ENCODE results near the gene EYA4.

EYA4 gene

GRCh38 chr6:133430530-133430929, 189.4 kb downstream of the EYA4 start:
- Histone ChIP-seq H3K9me3 (ENCODE audit: control insufficient read depth in 1 of 2, low read length in 2 of 2) (no peaks in the 10 kb centered on the region), H3K4me1 (ENCODE audit: control insufficient read depth in 1 of 2, insufficient read depth in 2 of 2, low read length in 2 of 2) (no peaks in the 10 kb centered on the region), H3K4me3 (ENCODE audit: low read depth in 1 of 2, low read length in 2 of 2) (no peak overlapping the region), H3K27ac (ENCODE audit: low read length) (no peak overlapping the region), H3K27me3 (ENCODE audit: low read depth, low read length) (no peaks in the 10 kb centered on the region), H3K36me3 (ENCODE audit: control insufficient read depth in 1 of 2, insufficient read depth in 2 of 2, low read length in 2 of 2) (no peaks in the 10 kb centered on the region)

- no peaks in the 10 kb centered on the region for H3K27me3 ChIP-seq (ENCODE audit: low read depth, low read length)
- H3K4me3 ChIP-seq (ENCODE audit: low read depth in 1 of 2, low read length in 2 of 2), result no peak overlapping the region
- no peaks in the 10 kb centered on the region for H3K4me1 ChIP-seq (ENCODE audit: control insufficient read depth in 1 of 2, insufficient read depth in 2 of 2, low read length in 2 of 2)
- no peaks in the 10 kb centered on the region for H3K9me3 ChIP-seq (ENCODE audit: control insufficient read depth in 1 of 2, low read length in 2 of 2)
- no peaks in the 10 kb centered on the region for H3K36me3 ChIP-seq (ENCODE audit: control insufficient read depth in 1 of 2, insufficient read depth in 2 of 2, low read length in 2 of 2)
- no peak overlapping the region for H3K27ac ChIP-seq (ENCODE audit: low read length)
Observed at GRCh38 chr6:133431031-133431430, 189.9 kb downstream of the EYA4 start.

GRCh38 chr6:133432021-133432989, 191.1 kb downstream of the EYA4 start:
- H3K27ac ChIP-seq (ENCODE audit: low read length), result no peak overlapping the region
- H3K36me3 ChIP-seq (ENCODE audit: control insufficient read depth in 1 of 2, insufficient read depth in 2 of 2, low read length in 2 of 2), result no peaks in the 10 kb centered on the region
- H3K27me3 ChIP-seq (ENCODE audit: low read depth, low read length), result no peaks in the 10 kb centered on the region
- no peaks in the 10 kb centered on the region for H3K9me3 ChIP-seq (ENCODE audit: control insufficient read depth in 1 of 2, low read length in 2 of 2)
- no peaks in the 10 kb centered on the region for H3K4me1 ChIP-seq (ENCODE audit: control insufficient read depth in 1 of 2, insufficient read depth in 2 of 2, low read length in 2 of 2)
- no peak overlapping the region for H3K4me3 ChIP-seq (ENCODE audit: low read depth in 1 of 2, low read length in 2 of 2)

GRCh38 chr6:133435065-133435728, 194.0 kb downstream of the EYA4 start:
- Histone ChIP-seq H3K27me3 (ENCODE audit: low read depth, low read length) (no peaks in the 10 kb centered on the region), H3K9me3 (ENCODE audit: control insufficient read depth in 1 of 2, low read length in 2 of 2) (no peaks in the 10 kb centered on the region), H3K27ac (ENCODE audit: low read length) (no peak overlapping the region), H3K36me3 (ENCODE audit: control insufficient read depth in 1 of 2, insufficient read depth in 2 of 2, low read length in 2 of 2) (no peaks in the 10 kb centered on the region), H3K4me3 (ENCODE audit: low read depth in 1 of 2, low read length in 2 of 2) (no peak overlapping the region), H3K4me1 (ENCODE audit: control insufficient read depth in 1 of 2, insufficient read depth in 2 of 2, low read length in 2 of 2) (no peaks in the 10 kb centered on the region)

GRCh38 chr6:133436652-133437051, 195.5 kb downstream of the EYA4 start:
- no peak overlapping the region for H3K4me3 ChIP-seq (ENCODE audit: low read depth in 1 of 2, low read length in 2 of 2)
- no peaks in the 10 kb centered on the region for H3K4me1 ChIP-seq (ENCODE audit: control insufficient read depth in 1 of 2, insufficient read depth in 2 of 2, low read length in 2 of 2)
- no peaks in the 10 kb centered on the region for H3K9me3 ChIP-seq (ENCODE audit: control insufficient read depth in 1 of 2, low read length in 2 of 2)
- H3K27ac ChIP-seq (ENCODE audit: low read length), result no peak overlapping the region
- H3K27me3 ChIP-seq (ENCODE audit: low read depth, low read length), result no peaks in the 10 kb centered on the region
- no peaks in the 10 kb centered on the region for H3K36me3 ChIP-seq (ENCODE audit: control insufficient read depth in 1 of 2, insufficient read depth in 2 of 2, low read length in 2 of 2)

GRCh38 chr6:133441491-133441890, 200.3 kb downstream of the EYA4 start:
- H3K27me3 ChIP-seq (ENCODE audit: low read depth, low read length), result no peaks in the 10 kb centered on the region
- H3K27ac ChIP-seq (ENCODE audit: low read length), result no peak overlapping the region
- H3K9me3 ChIP-seq (ENCODE audit: control insufficient read depth in 1 of 2, low read length in 2 of 2), result no peaks in the 10 kb centered on the region
- no peak overlapping the region for H3K4me3 ChIP-seq (ENCODE audit: low read depth in 1 of 2, low read length in 2 of 2)
- no peaks in the 10 kb centered on the region for H3K36me3 ChIP-seq (ENCODE audit: control insufficient read depth in 1 of 2, insufficient read depth in 2 of 2, low read length in 2 of 2)
- no peaks in the 10 kb centered on the region for H3K4me1 ChIP-seq (ENCODE audit: control insufficient read depth in 1 of 2, insufficient read depth in 2 of 2, low read length in 2 of 2)

- Histone ChIP-seq H3K27me3 (ENCODE audit: low read depth, low read length) (no peaks in the 10 kb centered on the region), H3K4me3 (ENCODE audit: low read depth in 1 of 2, low read length in 2 of 2) (no peak overlapping the region), H3K27ac (ENCODE audit: low read length) (no peak overlapping the region), H3K4me1 (ENCODE audit: control insufficient read depth in 1 of 2, insufficient read depth in 2 of 2, low read length in 2 of 2) (no peaks in the 10 kb centered on the region), H3K9me3 (ENCODE audit: control insufficient read depth in 1 of 2, low read length in 2 of 2) (no peaks in the 10 kb centered on the region), H3K36me3 (ENCODE audit: control insufficient read depth in 1 of 2, insufficient read depth in 2 of 2, low read length in 2 of 2) (no peaks in the 10 kb centered on the region)
Observed at GRCh38 chr6:133446789-133447188, 205.6 kb downstream of the EYA4 start.

- H3K9me3 ChIP-seq (ENCODE audit: control insufficient read depth in 1 of 2, low read length in 2 of 2), result no peaks in the 10 kb centered on the region
- no peaks in the 10 kb centered on the region for H3K36me3 ChIP-seq (ENCODE audit: control insufficient read depth in 1 of 2, insufficient read depth in 2 of 2, low read length in 2 of 2)
- H3K27ac ChIP-seq (ENCODE audit: low read length), result no peak overlapping the region
- no peaks in the 10 kb centered on the region for H3K27me3 ChIP-seq (ENCODE audit: low read depth, low read length)
- no peaks in the 10 kb centered on the region for H3K4me1 ChIP-seq (ENCODE audit: control insufficient read depth in 1 of 2, insufficient read depth in 2 of 2, low read length in 2 of 2)
- H3K4me3 ChIP-seq (ENCODE audit: low read depth in 1 of 2, low read length in 2 of 2), result no peak overlapping the region
Observed at GRCh38 chr6:133447924-133448323, 206.8 kb downstream of the EYA4 start.

GRCh38 chr6:133456439-133456838, 215.3 kb downstream of the EYA4 start:
- Histone ChIP-seq H3K4me1 (ENCODE audit: control insufficient read depth in 1 of 2, insufficient read depth in 2 of 2, low read length in 2 of 2) (no peaks in the 10 kb centered on the region), H3K4me3 (ENCODE audit: low read depth in 1 of 2, low read length in 2 of 2) (no peak overlapping the region), H3K27me3 (ENCODE audit: low read depth, low read length) (no peaks in the 10 kb centered on the region)

GRCh38 chr6:133456944-133457343, 215.8 kb downstream of the EYA4 start:
- Histone ChIP-seq H3K4me1 (ENCODE audit: control insufficient read depth in 1 of 2, insufficient read depth in 2 of 2, low read length in 2 of 2) (no peaks in the 10 kb centered on the region), H3K4me3 (ENCODE audit: low read depth in 1 of 2, low read length in 2 of 2) (no peak overlapping the region), H3K9me3 (ENCODE audit: control insufficient read depth in 1 of 2, low read length in 2 of 2) (no peaks in the 10 kb centered on the region)

More at GRCh38 chr6:133456439-133456838, 215.3 kb downstream of the EYA4 start:
- Histone ChIP-seq H3K36me3 (ENCODE audit: control insufficient read depth in 1 of 2, insufficient read depth in 2 of 2, low read length in 2 of 2) (no peaks in the 10 kb centered on the region), H3K27ac (ENCODE audit: low read length) (no peak overlapping the region), H3K9me3 (ENCODE audit: control insufficient read depth in 1 of 2, low read length in 2 of 2) (no peaks in the 10 kb centered on the region)

GRCh38 chr6:133460101-133460500, 218.9 kb downstream of the EYA4 start:
- H3K27ac ChIP-seq (ENCODE audit: low read length), result no peak overlapping the region
- H3K36me3 ChIP-seq (ENCODE audit: control insufficient read depth in 1 of 2, insufficient read depth in 2 of 2, low read length in 2 of 2), result no peaks in the 10 kb centered on the region
- H3K9me3 ChIP-seq (ENCODE audit: control insufficient read depth in 1 of 2, low read length in 2 of 2), result no peaks in the 10 kb centered on the region
- no peaks in the 10 kb centered on the region for H3K4me1 ChIP-seq (ENCODE audit: control insufficient read depth in 1 of 2, insufficient read depth in 2 of 2, low read length in 2 of 2)
- no peak overlapping the region for H3K4me3 ChIP-seq (ENCODE audit: low read depth in 1 of 2, low read length in 2 of 2)
- H3K27me3 ChIP-seq (ENCODE audit: low read depth, low read length), result no peaks in the 10 kb centered on the region

More at GRCh38 chr6:133456944-133457343, 215.8 kb downstream of the EYA4 start:
- Histone ChIP-seq H3K36me3 (ENCODE audit: control insufficient read depth in 1 of 2, insufficient read depth in 2 of 2, low read length in 2 of 2) (no peaks in the 10 kb centered on the region), H3K27ac (ENCODE audit: low read length) (no peak overlapping the region), H3K27me3 (ENCODE audit: low read depth, low read length) (no peaks in the 10 kb centered on the region)
